UCSD-AML1 (cell line): ENCODE measurements around the gene SLC44A3.

Experiments used
- DNase-seq: peaks from one replicate; lab custom pipeline; 2025; ENCODE audit not compliant: unreplicated experiment; lab: John Stamatoyannopoulos, UW

Gene SLC44A3

GRCh38 chr1:94801919-94802546 is 18.1 kb upstream of the SLC44A3 start:
- peak; percentile 32 for DNase-seq

DNA sequence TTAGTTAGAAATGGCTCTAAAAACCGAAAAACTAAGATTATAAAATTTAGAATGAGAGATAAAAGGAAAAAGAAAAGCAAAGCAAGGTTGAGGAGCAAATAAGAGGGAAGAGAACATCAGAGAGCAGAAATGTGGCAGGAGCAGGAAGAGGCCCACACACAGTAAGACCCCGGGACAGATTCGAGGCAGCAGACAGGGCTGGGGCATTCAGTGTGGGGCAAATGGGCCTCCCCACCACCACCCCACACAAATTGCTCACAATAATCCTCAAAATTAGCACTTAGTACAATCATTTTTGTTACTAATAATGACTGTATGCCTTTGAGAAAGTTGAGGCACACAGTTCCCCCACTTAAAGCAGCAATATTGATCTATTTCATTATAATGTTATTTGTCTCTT is 17.1 kb upstream of the SLC44A3 start:
- no peak for DNase-seq

DNA sequence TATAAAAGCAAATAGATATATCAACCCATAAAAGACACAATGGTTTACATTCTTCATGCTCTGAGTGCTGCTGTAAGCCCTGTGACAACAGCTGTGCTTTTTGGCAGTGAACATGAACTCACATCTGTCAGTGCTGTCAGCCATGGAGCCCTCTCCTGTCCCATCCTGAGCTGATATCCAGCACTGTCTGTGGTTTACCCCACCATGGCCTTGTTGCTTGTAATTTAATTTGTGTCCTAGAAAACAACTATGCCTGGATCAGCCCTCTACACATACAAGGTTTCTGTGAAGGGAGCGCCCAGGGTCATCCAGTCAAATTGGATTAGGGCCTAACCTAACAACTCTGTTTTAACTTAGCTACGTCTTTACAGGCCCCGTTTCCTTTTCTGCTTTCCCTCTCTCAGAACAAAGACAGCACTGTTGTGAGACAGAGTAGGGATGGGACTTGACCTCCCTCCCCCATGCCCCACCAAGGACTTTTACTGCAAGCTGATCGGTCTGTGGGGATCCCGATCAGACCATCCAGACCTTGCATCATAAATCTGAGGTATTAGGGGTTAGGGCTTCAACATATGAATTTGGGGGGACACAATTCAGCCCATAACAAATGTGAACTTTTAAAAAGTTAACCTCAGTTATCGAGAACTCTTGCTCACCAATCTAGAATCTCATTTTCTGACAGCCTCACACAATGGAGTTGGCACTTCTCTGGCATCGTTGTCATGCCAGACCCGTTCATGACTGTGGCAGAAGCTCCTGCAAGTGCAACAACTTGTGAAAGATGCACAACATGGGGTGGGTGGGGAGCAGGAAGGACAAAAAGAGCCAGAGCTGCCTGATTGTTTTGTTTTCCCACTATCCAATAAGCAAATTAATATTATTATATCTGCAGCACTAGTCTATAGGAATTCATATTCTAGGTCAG is 16.4 kb upstream of the SLC44A3 start:
- DNase-seq: no peak

DNA sequence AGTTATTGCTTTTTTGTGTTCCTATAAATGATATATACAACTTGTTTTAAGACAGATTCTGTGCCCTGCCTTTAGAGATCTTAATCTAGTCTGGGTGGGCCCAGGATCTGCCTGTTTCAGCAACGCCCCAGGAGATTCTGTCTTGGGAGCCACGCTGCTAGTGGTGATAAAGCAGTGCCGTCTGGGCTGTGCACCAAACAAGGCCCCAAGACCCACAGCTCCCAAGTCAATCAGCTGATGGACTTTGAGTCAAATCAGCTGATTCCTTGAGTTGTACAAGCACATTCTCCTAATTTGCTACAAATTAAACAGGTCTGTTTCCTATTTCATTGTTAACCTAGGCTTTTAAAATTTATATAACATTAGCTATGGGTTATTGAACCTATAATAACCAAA is 15.7 kb upstream of the SLC44A3 start:
- no peak for DNase-seq

GRCh38 chr1:94805912-94806311 is 14.2 kb upstream of the SLC44A3 start:
- DNase-seq: peak; percentile 30

- DNase-seq: no peak
Observed at GRCh38 chr1:94806441-94806871, 13.7 kb upstream of the SLC44A3 start.

DNA sequence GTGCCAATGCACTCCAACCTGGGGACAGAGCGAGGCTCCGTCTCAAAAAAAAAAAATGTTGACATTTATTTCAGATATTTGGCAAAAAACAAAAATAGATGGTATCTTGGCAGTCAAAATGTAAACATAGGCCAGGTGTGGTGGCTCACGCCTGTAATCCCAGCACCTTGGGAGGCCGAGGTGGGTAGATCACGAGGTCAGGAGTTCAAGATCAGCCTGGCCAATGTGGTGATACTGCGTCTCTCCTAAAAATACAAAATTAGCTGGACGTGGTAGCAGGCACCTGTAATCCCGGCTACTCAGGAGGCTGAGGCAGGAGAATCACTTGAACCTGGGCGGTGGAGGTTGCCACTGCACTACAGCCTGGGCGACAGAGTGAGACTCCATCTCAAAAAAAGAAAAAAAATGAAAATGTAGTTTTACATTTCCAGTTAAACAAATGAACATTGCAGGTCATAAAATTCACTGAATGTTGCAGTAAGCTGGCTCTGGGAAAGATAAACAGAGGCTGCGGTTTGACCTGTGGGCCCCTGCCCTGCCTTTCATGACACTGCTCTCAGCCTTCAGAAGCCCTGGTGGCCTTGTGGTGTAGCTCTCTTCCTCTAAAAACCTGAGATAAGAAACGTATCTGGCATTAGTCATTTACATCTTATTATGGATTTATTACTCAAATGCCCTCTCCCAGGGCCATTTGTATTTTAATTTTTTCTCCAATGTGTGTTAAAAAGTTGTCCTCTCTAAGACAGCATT is 12.2 kb upstream of the SLC44A3 start:
- peak; percentile 43 for DNase-seq

DNA sequence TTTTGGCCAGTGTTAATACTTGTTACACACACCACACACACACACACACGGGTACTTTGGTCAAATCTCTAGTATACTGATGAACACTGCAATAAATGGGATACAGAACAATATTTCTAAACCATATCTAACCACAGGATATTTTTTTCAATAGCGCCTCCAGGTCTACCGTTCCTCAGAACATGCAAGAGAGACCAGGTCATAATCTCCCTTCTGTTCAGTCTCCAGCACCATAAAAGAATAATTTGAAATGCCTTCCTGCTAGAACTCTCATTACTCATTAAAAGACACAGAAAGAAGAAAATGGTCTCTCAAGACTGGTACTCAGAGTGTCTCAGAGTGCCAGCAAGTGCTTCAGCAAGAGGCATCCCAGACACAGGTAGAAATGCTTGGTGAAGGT is 11.5 kb upstream of the SLC44A3 start:
- no peak for DNase-seq

GRCh38 chr1:94812985-94813384 is 7.2 kb upstream of the SLC44A3 start:
- DNase-seq: no peak

DNA sequence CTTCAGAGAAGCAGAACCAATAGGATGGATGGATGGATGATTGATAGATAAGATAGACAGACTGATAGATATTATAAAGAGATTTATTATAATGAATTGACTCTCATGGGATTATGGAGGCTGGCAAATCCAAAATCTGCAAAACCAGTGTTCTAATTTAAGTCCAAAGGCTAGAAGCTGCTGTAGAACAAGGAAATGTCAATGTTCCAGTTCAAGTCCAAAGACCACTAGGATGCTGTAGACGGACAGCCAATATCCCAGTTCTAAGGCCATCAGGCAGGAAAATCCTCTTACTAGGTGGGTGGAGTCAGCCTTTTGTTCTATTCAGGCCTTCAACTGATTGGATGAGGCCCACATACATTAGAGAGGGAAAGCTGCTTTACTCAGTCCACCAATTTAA is 4.1 kb upstream of the SLC44A3 start:
- no peak for DNase-seq

DNA sequence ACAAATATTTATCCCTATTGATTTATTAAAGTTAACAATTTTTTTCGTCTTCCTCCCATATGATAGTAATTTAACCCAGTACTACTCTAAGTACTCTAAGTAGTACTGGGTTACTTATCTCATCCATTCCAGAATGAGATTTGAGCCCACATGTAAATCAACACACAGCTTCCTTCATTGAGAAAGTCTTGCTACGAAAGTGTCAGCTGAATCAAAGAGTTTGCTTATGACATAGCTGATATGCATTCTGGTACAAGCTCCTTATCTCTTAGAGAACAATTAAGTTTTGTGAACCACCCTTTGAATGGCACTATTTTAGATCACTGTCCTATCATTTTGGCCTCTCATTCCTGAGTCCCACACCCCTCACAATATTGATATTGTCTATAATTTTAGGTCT is 2.4 kb upstream of the SLC44A3 start:
- no peak for DNase-seq

GRCh38 chr1:94819238-94819944 is 766 bp upstream of the SLC44A3 start:
- DNase-seq: no peak

GRCh38 chr1:94820936-94821335 is 779 bp downstream of the SLC44A3 start:
- no peak for DNase-seq

- no peak for DNase-seq
Observed at GRCh38 chr1:94821636-94822305, 1.6 kb downstream of the SLC44A3 start.

DNA sequence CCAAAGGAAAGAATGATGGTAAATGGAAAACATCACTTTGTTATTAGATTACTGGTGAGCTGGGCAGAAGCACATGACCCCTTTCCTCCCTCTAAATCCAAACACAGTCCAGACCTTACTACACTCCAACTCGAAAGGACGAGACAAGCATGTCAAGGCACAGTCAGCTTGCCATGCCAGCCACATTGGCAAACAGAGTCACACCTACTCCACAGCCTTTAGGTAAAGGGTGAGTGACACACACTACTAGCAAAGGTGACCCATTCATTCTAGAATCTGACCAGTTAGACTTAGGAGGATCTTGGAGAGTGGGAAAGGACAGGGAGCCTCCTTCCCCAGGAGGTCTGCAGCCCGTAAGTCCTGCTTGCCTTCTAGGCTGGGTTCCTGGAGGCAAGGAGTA is 3.0 kb downstream of the SLC44A3 start:
- DNase-seq: no peak

- DNase-seq: no peak
Observed at GRCh38 chr1:94825936-94826335, 5.8 kb downstream of the SLC44A3 start.

GRCh38 chr1:94827434-94827833 is 7.3 kb downstream of the SLC44A3 start:
- no peak for DNase-seq

GRCh38 chr1:94828251-94828650 is 8.1 kb downstream of the SLC44A3 start:
- no peak for DNase-seq

DNA sequence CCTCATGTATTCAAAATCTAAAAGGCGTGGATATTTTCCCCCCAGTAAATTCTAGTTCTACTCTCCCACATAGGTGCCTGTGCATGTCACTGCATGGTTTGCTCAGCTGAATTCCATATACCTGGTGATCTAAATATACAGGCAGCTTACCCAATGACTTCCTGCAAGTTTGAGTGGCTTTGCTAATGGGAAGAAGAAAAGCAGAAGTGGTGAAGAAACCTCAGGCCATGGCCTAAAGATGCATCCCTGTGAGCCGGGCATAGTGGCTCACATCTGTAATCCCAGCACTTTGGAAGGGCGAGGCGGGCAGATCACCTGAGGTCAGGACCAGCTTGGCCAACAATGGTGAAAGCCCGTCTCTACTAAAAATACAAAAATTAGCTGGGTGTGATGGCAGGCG is 11.5 kb downstream of the SLC44A3 start:
- peak; percentile 36 for DNase-seq

DNA sequence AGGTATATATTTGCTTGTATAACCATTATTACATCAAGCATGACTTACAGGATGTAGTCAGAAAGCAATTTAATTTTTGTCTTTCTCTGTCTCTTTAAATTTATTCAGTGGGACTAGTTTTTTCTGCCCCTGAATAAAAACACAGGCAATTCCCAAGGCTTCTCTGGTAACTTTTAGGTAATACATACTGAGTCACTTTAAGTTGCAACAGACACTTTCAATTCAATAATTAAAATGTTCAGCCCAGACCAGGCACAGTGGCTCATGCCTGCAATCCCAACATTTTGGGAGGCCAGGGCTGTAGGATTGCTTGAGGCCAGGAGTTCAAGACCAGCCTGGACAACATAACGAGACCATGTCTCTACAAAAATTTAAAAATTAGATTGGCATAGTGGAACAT is 12.3 kb downstream of the SLC44A3 start:
- no peak for DNase-seq
